Measurements from ENCODE around the gene PSMD4. TPM values are rescaled to one million over a fixed set of nuclear protein-coding genes. Genes with fewer than 3 reads are reported as not detected.
A peak's percentile ranks its signal among the peaks of the same experiment; 100 is the strongest.

PSMD4 gene
- total RNA-seq, 1 donor from 2014 or later, result 186 TPM

- no peak overlapping the region for H3K27ac Mint-ChIP-seq (ENCODE audit: unreplicated experiment)
- no peaks in the 10 kb centered on the region for H3K9me3 Mint-ChIP-seq (ENCODE audit: unreplicated experiment)
- DNase-seq (ENCODE audit: low spot score), result no peak
- no peaks in the 10 kb centered on the region for H3K27me3 Mint-ChIP-seq (ENCODE audit: unreplicated experiment)
- peaks cover under 1% of the 10 kb centered on the region for H3K36me3 Mint-ChIP-seq (ENCODE audit: low read depth, unreplicated experiment)
- no peak for TF ChIP-seq CTCF (IDR thresholded peaks at IDR 0.05; ENCODE audit: unreplicated experiment)
- H3K4me3 Mint-ChIP-seq (ENCODE audit: unreplicated experiment), result no peak overlapping the region
- no peaks in the 10 kb centered on the region for H3K4me1 Mint-ChIP-seq (ENCODE audit: unreplicated experiment)
These were observed 32.9 kb upstream of the PSMD4 start for GRCh38 chr1:151221616-151222015.

- H3K4me1 Mint-ChIP-seq (ENCODE audit: unreplicated experiment), result no peaks in the 10 kb centered on the region
- H3K9me3 Mint-ChIP-seq (ENCODE audit: unreplicated experiment), result no peaks in the 10 kb centered on the region
- DNase-seq (ENCODE audit: low spot score), result no peak
- H3K36me3 Mint-ChIP-seq (ENCODE audit: low read depth, unreplicated experiment), result peaks cover 3% of the 10 kb centered on the region
- no peaks in the 10 kb centered on the region for H3K27me3 Mint-ChIP-seq (ENCODE audit: unreplicated experiment)
- no peak overlapping the region for H3K4me3 Mint-ChIP-seq (ENCODE audit: unreplicated experiment)
- no peak for TF ChIP-seq CTCF (IDR thresholded peaks at IDR 0.05; ENCODE audit: unreplicated experiment)
- no peak overlapping the region for H3K27ac Mint-ChIP-seq (ENCODE audit: unreplicated experiment)
These were observed 32.4 kb upstream of the PSMD4 start for GRCh38 chr1:151222130-151222529.

GRCh38 chr1:151235235-151235634 is 19.3 kb upstream of the PSMD4 start:
- peak overlapping the region; percentile 80 for H3K4me3 Mint-ChIP-seq (ENCODE audit: unreplicated experiment)
- H3K9me3 Mint-ChIP-seq (ENCODE audit: unreplicated experiment), result no peaks in the 10 kb centered on the region
- no peaks in the 10 kb centered on the region for H3K4me1 Mint-ChIP-seq (ENCODE audit: unreplicated experiment)
- H3K27ac Mint-ChIP-seq (ENCODE audit: unreplicated experiment), result no peak overlapping the region
- no peak for DNase-seq (ENCODE audit: low spot score)
- TF ChIP-seq CTCF (IDR thresholded peaks at IDR 0.05; ENCODE audit: unreplicated experiment), result no peak
- H3K36me3 Mint-ChIP-seq (ENCODE audit: low read depth, unreplicated experiment), result peaks cover 58% of the 10 kb centered on the region
- H3K27me3 Mint-ChIP-seq (ENCODE audit: unreplicated experiment), result no peaks in the 10 kb centered on the region

GRCh38 chr1:151237678-151238466 is 16.7 kb upstream of the PSMD4 start:
- Mint-ChIP-seq H3K4me3 (ENCODE audit: unreplicated experiment) (no peak overlapping the region), H3K9me3 (ENCODE audit: unreplicated experiment) (no peaks in the 10 kb centered on the region), H3K36me3 (ENCODE audit: low read depth, unreplicated experiment) (peaks cover 54% of the 10 kb centered on the region), H3K27me3 (ENCODE audit: unreplicated experiment) (peaks cover 4% of the 10 kb centered on the region), H3K4me1 (ENCODE audit: unreplicated experiment) (no peaks in the 10 kb centered on the region), H3K27ac (ENCODE audit: unreplicated experiment) (no peak overlapping the region)
- no peak for TF ChIP-seq CTCF (IDR thresholded peaks at IDR 0.05; ENCODE audit: unreplicated experiment)
- no peak for DNase-seq (ENCODE audit: low spot score)

- Mint-ChIP-seq H3K4me1 (ENCODE audit: unreplicated experiment) (no peaks in the 10 kb centered on the region), H3K4me3 (ENCODE audit: unreplicated experiment) (no peak overlapping the region), H3K27me3 (ENCODE audit: unreplicated experiment) (peaks cover 4% of the 10 kb centered on the region), H3K36me3 (ENCODE audit: low read depth, unreplicated experiment) (peaks cover 57% of the 10 kb centered on the region), H3K9me3 (ENCODE audit: unreplicated experiment) (no peaks in the 10 kb centered on the region), H3K27ac (ENCODE audit: unreplicated experiment) (no peak overlapping the region)
- no peak for DNase-seq (ENCODE audit: low spot score)
- TF ChIP-seq CTCF (IDR thresholded peaks at IDR 0.05; ENCODE audit: unreplicated experiment), result no peak
These were observed 16.1 kb upstream of the PSMD4 start for GRCh38 chr1:151238467-151238739.

All from endothelial cell (in vitro differentiated cells).